AG09319 (cell line): Measurements from ENCODE around the gene SRBD1.
"Not testable (repeated sequence)": the region's sequence is repeated elsewhere in the genome, so short reads cannot be mapped to it uniquely, and the experiment has no call there.

ENCODE experiments used
- DNase-seq: peaks from one replicate; pipeline ENCODE4 v3.0.0-alpha.2; 2010; ENCODE audit warnings: low read depth; ENCODE audit errors: extremely low read depth
- TF ChIP-seq, protein P1 (sequence below): IDR thresholded peaks from 2 replicates; pipeline ENCODE4 v1.5.1; 2011; ENCODE audit warnings: low read depth, mild to moderate bottlenecking, inconsistent platforms, low read length, moderate library complexity

SRBD1 gene

DNA sequence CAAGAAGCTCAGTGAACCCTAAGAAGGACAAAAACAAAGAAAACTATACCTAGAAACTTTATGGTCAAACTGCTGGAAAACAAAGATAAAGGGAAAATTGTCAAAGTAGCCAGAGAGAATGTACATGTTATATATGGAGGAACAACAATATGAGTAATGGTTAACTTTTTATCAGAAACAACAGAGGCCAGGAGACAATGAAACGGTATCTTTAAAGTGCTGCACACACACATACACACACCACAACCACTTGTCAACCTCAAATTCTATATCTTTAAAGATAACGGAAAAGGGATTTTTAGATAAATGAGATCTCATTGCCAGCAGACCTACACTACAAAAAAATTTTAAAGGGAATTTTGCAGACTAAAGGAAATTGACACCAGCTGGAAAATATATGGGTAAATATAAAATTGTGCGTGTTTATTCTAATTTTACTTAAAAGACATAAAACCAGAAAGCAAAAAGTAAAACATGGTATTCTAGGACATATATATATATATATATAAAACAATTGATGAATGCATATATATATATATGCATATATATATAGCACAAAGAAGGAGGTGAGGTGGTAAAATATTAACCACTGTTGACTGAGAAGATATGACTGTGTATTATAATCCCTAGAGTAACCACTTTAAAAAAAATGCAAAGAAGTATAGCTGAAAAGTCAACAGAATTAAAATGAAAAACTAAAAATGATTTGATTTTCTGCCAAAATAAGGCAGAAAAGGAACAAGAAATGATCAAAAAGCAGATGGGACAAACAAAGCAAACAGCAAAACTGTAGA is 172.0 kb downstream of the SRBD1 start:
- no peak for DNase-seq
- TF ChIP-seq, protein P1, sequence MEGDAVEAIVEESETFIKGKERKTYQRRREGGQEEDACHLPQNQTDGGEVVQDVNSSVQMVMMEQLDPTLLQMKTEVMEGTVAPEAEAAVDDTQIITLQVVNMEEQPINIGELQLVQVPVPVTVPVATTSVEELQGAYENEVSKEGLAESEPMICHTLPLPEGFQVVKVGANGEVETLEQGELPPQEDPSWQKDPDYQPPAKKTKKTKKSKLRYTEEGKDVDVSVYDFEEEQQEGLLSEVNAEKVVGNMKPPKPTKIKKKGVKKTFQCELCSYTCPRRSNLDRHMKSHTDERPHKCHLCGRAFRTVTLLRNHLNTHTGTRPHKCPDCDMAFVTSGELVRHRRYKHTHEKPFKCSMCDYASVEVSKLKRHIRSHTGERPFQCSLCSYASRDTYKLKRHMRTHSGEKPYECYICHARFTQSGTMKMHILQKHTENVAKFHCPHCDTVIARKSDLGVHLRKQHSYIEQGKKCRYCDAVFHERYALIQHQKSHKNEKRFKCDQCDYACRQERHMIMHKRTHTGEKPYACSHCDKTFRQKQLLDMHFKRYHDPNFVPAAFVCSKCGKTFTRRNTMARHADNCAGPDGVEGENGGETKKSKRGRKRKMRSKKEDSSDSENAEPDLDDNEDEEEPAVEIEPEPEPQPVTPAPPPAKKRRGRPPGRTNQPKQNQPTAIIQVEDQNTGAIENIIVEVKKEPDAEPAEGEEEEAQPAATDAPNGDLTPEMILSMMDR, result no peak

GRCh38 chr2:45436456-45436855 is 174.6 kb downstream of the SRBD1 start:
- no peak for DNase-seq
- TF ChIP-seq, protein P1, result no peak

- TF ChIP-seq, protein P1, result no peak
- DNase-seq, result no peak
Observed at GRCh38 chr2:45435316-45435715, 175.8 kb downstream of the SRBD1 start.

- DNase-seq, result no peak
- TF ChIP-seq, protein P1, result no peak
Observed at GRCh38 chr2:45433363-45433762, 177.7 kb downstream of the SRBD1 start.

- DNase-seq, result no peak
- TF ChIP-seq, protein P1, result no peak
Observed at GRCh38 chr2:45432406-45432805, 178.7 kb downstream of the SRBD1 start.

GRCh38 chr2:45426025-45426424 is 185.0 kb downstream of the SRBD1 start:
- not testable (repeated sequence) for DNase-seq

- DNase-seq, result no peak
- TF ChIP-seq, protein P1, result no peak
Observed at GRCh38 chr2:45422921-45423320, 188.1 kb downstream of the SRBD1 start.

- TF ChIP-seq, protein P1, result no peak
- no peak for DNase-seq
Observed at GRCh38 chr2:45418532-45418931, 192.5 kb downstream of the SRBD1 start.
